ENCODE data around the gene RAB1B. TPM values are rescaled to one million over a fixed set of nuclear protein-coding genes. Genes with fewer than 3 reads are reported as not detected.

Gene RAB1B
- total and polyA plus RNA-seq, 2 donors (not counting 1 experiment from before 2014, with no cell fraction given) = 77.1 to 77.8 TPM

- peaks cover 8% of the 10 kb centered on the region for H3K4me1 Mint-ChIP-seq
- no peak overlapping the region for H3K4me3 Mint-ChIP-seq
- H3K9me3 ChIP-seq (ENCODE audit: control extremely low read depth in 1 of 3, control insufficient read depth in 2 of 3, insufficient read depth in 1 of 3, low read length in 2 of 3) = no peaks in the 10 kb centered on the region
- H3K4me1 ChIP-seq (ENCODE audit: control insufficient read depth in 2 of 2, insufficient read depth in 2 of 2, low read length in 2 of 2) = peaks cover 0 to 11% of the 10 kb centered on the region in 2 donors
- POLR2A ChIA-PET = no interaction called here
- peaks cover 0 to 89% of the 10 kb centered on the region in 2 experiments for H3K36me3 ChIP-seq (replicated peaks in 1 of 2; ENCODE audit: control extremely low read depth in 1 of 2, control insufficient read depth in 1 of 2, extremely low read depth in 1 of 2, insufficient read depth in 2 of 2, low read length in 1 of 2)
- no peak for TF ChIP-seq EZH2 (IDR thresholded peaks at IDR 0.05; ENCODE audit: borderline replicate concordance, insufficient read depth, low read depth, low read length, poor library complexity, severe bottlenecking)
- TF ChIP-seq CTCF (IDR thresholded peaks at IDR 0.05) = no peak
- DNase-seq (no peak), ATAC-seq (ENCODE audit: low read depth) (no peak)
- WGBS (ENCODE audit: insufficient coverage) = 89% methylated on average over 18 of the region's 25 CpGs
- peaks cover 25% of the 10 kb centered on the region for H4K20me1 ChIP-seq (ENCODE audit: control insufficient read depth, insufficient read depth, low read length, poor library complexity, severe bottlenecking)
- no peak overlapping the region for H2AFZ ChIP-seq (ENCODE audit: insufficient read depth, low read depth, low read length, poor library complexity, severe bottlenecking)
- no peak overlapping the region for H3K27ac ChIP-seq (ENCODE audit: low read length in 2 of 2)
- intact Hi-C loops (cut with micrococcal nuclease) = no loop called here
- H3K9me3 Mint-ChIP-seq (ENCODE audit: insufficient read depth) = no peaks in the 10 kb centered on the region
- H3K27ac Mint-ChIP-seq = peak overlapping the region; percentile 20
- H3K4me2 ChIP-seq (replicated peaks; ENCODE audit: low read depth, low read length, poor library complexity, severe bottlenecking) = no peak overlapping the region
- CTCF ChIA-PET = interaction anchor here (1.8 kb wide), 1 partner anchor 18 kb away, joined by 4 read pairs; no protein-coding TSS in a partner anchor
- H3K27me3 Mint-ChIP-seq = no peaks in the 10 kb centered on the region
- no peaks in the 10 kb centered on the region for H3K79me2 ChIP-seq (ENCODE audit: control insufficient read depth, insufficient read depth, low read length)
- H3K27me3 ChIP-seq (replicated peaks in 1 of 4; ENCODE audit: control extremely low read depth in 1 of 4, control insufficient read depth in 3 of 4, insufficient read depth in 4 of 4, low read length in 3 of 4) = no peaks in the 10 kb centered on the region
- no peak overlapping the region for H3K4me3 ChIP-seq (ENCODE audit: control extremely low read depth in 1 of 5, extremely low read depth in 1 of 5, insufficient read depth in 1 of 5, low read depth in 2 of 5, low read length in 4 of 5)
- no peak overlapping the region for H3K9ac ChIP-seq (ENCODE audit: low read length)
Measured at GRCh38 chr11:66239998-66240780, 28.2 kb upstream of the RAB1B start.

GRCh38 chr11:66240781-66241136 lies 27.7 kb upstream of the RAB1B start:
- H3K4me2 ChIP-seq (replicated peaks; ENCODE audit: low read depth, low read length, poor library complexity, severe bottlenecking) = no peak overlapping the region
- peak overlapping the region; percentile 20 for H3K27ac Mint-ChIP-seq
- H3K27ac ChIP-seq (ENCODE audit: low read length in 2 of 2) = no peak overlapping the region
- no peaks in the 10 kb centered on the region for H3K79me2 ChIP-seq (ENCODE audit: control insufficient read depth, insufficient read depth, low read length)
- DNase-seq (no peak), ATAC-seq (ENCODE audit: low read depth) (no peak)
- peaks cover 0 to 83% of the 10 kb centered on the region in 2 experiments for H3K36me3 ChIP-seq (replicated peaks in 1 of 2; ENCODE audit: control extremely low read depth in 1 of 2, control insufficient read depth in 1 of 2, extremely low read depth in 1 of 2, insufficient read depth in 2 of 2, low read length in 1 of 2)
- H3K9ac ChIP-seq (ENCODE audit: low read length) = no peak overlapping the region
- intact Hi-C loops (cut with micrococcal nuclease) = no loop called here
- H3K4me1 Mint-ChIP-seq = peaks cover 8% of the 10 kb centered on the region
- H3K4me3 ChIP-seq (ENCODE audit: control extremely low read depth in 1 of 5, extremely low read depth in 1 of 5, insufficient read depth in 1 of 5, low read depth in 2 of 5, low read length in 4 of 5) = no peak overlapping the region
- H3K4me3 Mint-ChIP-seq = no peak overlapping the region
- H3K27me3 Mint-ChIP-seq = no peaks in the 10 kb centered on the region
- no peak for TF ChIP-seq CTCF (IDR thresholded peaks at IDR 0.05)
- TF ChIP-seq EZH2 (IDR thresholded peaks at IDR 0.05; ENCODE audit: borderline replicate concordance, insufficient read depth, low read depth, low read length, poor library complexity, severe bottlenecking) = no peak
- peaks cover 0 to 11% of the 10 kb centered on the region in 2 donors for H3K4me1 ChIP-seq (ENCODE audit: control insufficient read depth in 2 of 2, insufficient read depth in 2 of 2, low read length in 2 of 2)
- ChIA-PET CTCF (no interaction called here), POLR2A (interaction anchor here (0.6 to 1.2 kb wide), 2 partner anchors 13 to 1468 kb away, joined by 3 read pairs; no protein-coding TSS in a partner anchor)
- H4K20me1 ChIP-seq (ENCODE audit: control insufficient read depth, insufficient read depth, low read length, poor library complexity, severe bottlenecking) = peaks cover 25% of the 10 kb centered on the region
- no peaks in the 10 kb centered on the region for H3K27me3 ChIP-seq (replicated peaks in 1 of 4; ENCODE audit: control extremely low read depth in 1 of 4, control insufficient read depth in 3 of 4, insufficient read depth in 4 of 4, low read length in 3 of 4)
- H2AFZ ChIP-seq (ENCODE audit: insufficient read depth, low read depth, low read length, poor library complexity, severe bottlenecking) = no peak overlapping the region
- no peaks in the 10 kb centered on the region for H3K9me3 Mint-ChIP-seq (ENCODE audit: insufficient read depth)
- no peaks in the 10 kb centered on the region for H3K9me3 ChIP-seq (ENCODE audit: control extremely low read depth in 1 of 3, control insufficient read depth in 2 of 3, insufficient read depth in 1 of 3, low read length in 2 of 3)
- whole genome bisulfite sequencing (ENCODE audit: insufficient coverage) = 81% methylated on average over 3 of the region's 9 CpGs

Data from B cell (primary cell).